AG04449 (cell line): ENCODE measurements around the gene CNTNAP2.

Source experiments
- CTCF ChIA-PET: fragments of 350-600 bp; formaldehyde crosslinking; extraction: SDS; loops from one replicate; lab custom pipeline; 2021; ENCODE audit warnings: antibody characterized with exemption; lab: Yijun Ruan, JAX
- POLR2A ChIA-PET: fragments of 400-600, 350-600 bp; formaldehyde crosslinking; extraction: SDS; loops from one replicate; lab custom pipeline; 2020; ENCODE audit warnings: antibody characterized with exemption, inconsistent platforms; lab: Yijun Ruan, JAX
- DNase-seq: peaks from one replicate; pipeline ENCODE4 v3.0.0-alpha.2; 2010; ENCODE audit warnings: low read depth, low spot score
- H3K4me3 ChIP-seq: 2 replicates; pipeline ENCODE4 v1.5.1; 2011; ENCODE audit warnings: low read depth, mild to moderate bottlenecking, control low read depth, low read length
- CTCF ChIP-seq: IDR thresholded peaks from one replicate; pipeline ENCODE4 v1.5.1; 2011; ENCODE audit warnings: mild to moderate bottlenecking, moderate library complexity, low read length, control low read depth, inconsistent platforms; ENCODE audit not compliant: insufficient read depth; ENCODE audit errors: missing control alignments

The CNTNAP2 gene

GRCh38 chr7:148395990-148396716 is 2279.6 kb downstream of the CNTNAP2 start:
- H3K4me3 ChIP-seq: no peak overlapping the region
- ChIA-PET CTCF (no interaction called here), POLR2A (no interaction called here)
- TF ChIP-seq CTCF: no peak
- DNase-seq: no peak

GRCh38 chr7:148397056-148397455 is 2280.5 kb downstream of the CNTNAP2 start:
- ChIA-PET CTCF (no interaction called here), POLR2A (no interaction called here)
- TF ChIP-seq CTCF: no peak
- H3K4me3 ChIP-seq: no peak overlapping the region
- DNase-seq: no peak

GRCh38 chr7:148397551-148397950 is 2280.9 kb downstream of the CNTNAP2 start:
- TF ChIP-seq CTCF: no peak
- no peak for DNase-seq
- ChIA-PET CTCF (no interaction called here), POLR2A (no interaction called here)
- no peak overlapping the region for H3K4me3 ChIP-seq

GRCh38 chr7:148397985-148398384 is 2281.4 kb downstream of the CNTNAP2 start:
- POLR2A ChIA-PET: no interaction called here
- CTCF ChIA-PET: no interaction called here
- no peak for DNase-seq
- no peak overlapping the region for H3K4me3 ChIP-seq
- no peak for TF ChIP-seq CTCF

- ChIA-PET CTCF (no interaction called here), POLR2A (no interaction called here)
- TF ChIP-seq CTCF: no peak
- H3K4me3 ChIP-seq: no peak overlapping the region
- DNase-seq: no peak
Observed at GRCh38 chr7:148398844-148399365, 2282.3 kb downstream of the CNTNAP2 start.

GRCh38 chr7:148400101-148400500 is 2283.5 kb downstream of the CNTNAP2 start:
- no peak for DNase-seq
- H3K4me3 ChIP-seq: no peak overlapping the region
- no peak for TF ChIP-seq CTCF
- ChIA-PET CTCF (no interaction called here), POLR2A (no interaction called here)
